ENCODE measurements around the gene ALDOB.

DNA sequence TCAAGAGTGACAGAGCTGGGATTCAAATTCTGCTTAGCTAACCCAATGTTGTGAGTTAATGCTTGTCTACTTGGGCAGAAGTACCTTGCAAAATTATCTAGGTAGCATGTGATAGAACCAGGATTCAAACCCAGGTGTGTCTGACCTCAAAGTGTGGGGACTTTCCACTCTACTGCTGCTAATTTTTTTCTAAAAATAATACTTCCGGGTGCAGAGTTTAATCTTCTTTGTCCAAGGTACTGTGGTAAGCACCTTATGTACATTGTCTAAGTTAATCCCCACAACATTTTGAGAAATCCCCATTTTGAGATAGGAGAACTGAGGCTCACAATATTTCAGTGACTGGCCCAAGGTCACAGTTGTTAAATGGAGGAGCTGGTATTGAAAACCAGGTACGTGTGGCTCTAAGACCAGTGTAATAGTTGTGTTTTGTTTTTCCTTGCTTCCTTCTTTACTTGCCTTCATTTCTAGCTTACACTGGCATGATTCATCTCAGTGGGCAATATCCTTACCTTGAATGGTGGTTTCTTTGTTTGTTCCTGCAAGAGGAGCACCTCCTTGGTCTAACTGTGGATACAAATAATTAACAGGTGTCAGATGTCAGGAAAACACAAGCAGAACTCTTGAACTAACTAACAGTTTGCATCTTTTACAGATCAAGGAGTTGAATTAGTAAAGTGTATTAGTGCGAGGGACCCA lies 7.5 kb downstream of the ALDOB start:
- TF ChIP-seq, protein P1, sequence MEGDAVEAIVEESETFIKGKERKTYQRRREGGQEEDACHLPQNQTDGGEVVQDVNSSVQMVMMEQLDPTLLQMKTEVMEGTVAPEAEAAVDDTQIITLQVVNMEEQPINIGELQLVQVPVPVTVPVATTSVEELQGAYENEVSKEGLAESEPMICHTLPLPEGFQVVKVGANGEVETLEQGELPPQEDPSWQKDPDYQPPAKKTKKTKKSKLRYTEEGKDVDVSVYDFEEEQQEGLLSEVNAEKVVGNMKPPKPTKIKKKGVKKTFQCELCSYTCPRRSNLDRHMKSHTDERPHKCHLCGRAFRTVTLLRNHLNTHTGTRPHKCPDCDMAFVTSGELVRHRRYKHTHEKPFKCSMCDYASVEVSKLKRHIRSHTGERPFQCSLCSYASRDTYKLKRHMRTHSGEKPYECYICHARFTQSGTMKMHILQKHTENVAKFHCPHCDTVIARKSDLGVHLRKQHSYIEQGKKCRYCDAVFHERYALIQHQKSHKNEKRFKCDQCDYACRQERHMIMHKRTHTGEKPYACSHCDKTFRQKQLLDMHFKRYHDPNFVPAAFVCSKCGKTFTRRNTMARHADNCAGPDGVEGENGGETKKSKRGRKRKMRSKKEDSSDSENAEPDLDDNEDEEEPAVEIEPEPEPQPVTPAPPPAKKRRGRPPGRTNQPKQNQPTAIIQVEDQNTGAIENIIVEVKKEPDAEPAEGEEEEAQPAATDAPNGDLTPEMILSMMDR (IDR thresholded peaks at IDR 0.05): no peak
- TF ChIP-seq POLR2A (IDR thresholded peaks at IDR 0.05): no peak

All from uterus (tissue), 2 donors.